GM20000 (cell line): Measurements from ENCODE around the gene DIDO1.

ENCODE experiments used
- DNase-seq: peaks from one replicate; pipeline ENCODE4 v3.0.0; 2012; ENCODE audit warnings: low spot score
- CTCF ChIP-seq: IDR thresholded peaks from 2 replicates; pipeline ENCODE4 v1.5.1; 2012; ENCODE audit warnings: mild to moderate bottlenecking, control low read depth; ENCODE audit errors: extremely low read depth, missing control alignments

The DIDO1 gene

GRCh38 chr20:62910777-62911497 lies 15.4 kb downstream of the DIDO1 start:
- TF ChIP-seq CTCF: no peak

DNA sequence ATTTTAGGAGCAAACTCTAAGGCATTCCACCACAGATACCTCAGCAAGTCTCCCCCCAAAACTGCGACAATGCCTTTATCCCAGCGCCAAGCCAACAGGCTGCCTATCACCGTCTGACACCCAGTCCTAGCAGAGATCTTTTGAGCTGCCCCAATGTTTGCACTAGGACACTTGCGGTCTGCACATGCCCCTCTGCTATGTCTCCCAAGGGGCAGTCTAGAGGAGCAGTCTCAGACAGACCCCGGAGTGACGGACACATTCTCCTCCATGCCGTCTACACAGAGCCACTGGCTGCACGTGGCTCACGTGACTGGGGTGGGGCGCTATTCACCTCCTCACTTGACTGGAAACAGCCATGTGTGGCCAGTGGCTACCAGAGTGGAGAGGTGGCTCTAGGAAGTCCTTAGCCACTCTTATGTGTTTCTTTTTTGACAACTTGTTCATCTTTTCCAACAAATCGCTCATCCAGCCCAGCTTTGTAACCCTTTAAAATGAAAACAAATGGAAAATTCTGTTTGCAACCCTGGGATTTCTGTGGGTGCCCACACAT lies 16.0 kb downstream of the DIDO1 start:
- DNase-seq: no peak
- TF ChIP-seq CTCF: no peak

More at GRCh38 chr20:62910777-62911497, 15.4 kb downstream of the DIDO1 start:
- DNase-seq: no peak

DNA sequence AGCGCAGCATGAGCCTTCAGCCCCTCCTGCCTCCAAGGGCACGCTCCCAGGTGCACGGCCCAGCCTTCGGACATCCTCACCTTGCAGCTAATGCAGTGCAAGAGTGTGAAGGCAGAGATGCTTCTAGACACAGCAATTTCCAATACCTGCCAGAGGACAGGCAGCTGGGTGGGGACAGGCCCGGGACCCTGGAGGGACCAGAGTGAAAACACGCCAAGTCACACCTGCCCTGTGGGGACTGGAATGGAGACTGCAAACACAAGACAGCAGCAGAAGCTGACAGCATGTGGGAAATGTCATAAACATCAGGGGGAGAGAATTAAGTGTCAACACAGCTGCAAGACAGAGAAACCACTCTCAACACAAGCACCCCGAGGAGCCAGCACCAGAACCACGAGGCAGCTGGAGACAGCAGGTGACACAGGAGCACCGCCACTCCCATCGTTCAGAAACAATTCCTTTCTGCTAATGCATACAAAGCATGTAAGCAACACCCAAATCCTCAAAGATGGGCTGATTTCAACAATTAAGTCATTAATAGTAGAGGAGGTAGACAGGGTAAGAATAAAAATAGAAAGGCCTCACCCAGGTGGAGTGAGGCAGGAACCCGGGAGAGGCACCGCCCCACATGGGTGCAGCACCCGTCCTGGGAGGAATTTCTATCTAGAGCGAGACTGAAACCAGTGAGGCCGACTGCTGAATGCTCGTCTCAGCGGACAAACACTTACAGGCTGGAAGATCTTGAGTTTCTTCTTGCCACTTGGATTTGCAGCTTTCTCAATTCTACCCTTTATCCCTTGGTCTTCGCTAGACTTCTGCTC lies 17.1 kb downstream of the DIDO1 start:
- no peak for DNase-seq
- TF ChIP-seq CTCF: no peak

DNA sequence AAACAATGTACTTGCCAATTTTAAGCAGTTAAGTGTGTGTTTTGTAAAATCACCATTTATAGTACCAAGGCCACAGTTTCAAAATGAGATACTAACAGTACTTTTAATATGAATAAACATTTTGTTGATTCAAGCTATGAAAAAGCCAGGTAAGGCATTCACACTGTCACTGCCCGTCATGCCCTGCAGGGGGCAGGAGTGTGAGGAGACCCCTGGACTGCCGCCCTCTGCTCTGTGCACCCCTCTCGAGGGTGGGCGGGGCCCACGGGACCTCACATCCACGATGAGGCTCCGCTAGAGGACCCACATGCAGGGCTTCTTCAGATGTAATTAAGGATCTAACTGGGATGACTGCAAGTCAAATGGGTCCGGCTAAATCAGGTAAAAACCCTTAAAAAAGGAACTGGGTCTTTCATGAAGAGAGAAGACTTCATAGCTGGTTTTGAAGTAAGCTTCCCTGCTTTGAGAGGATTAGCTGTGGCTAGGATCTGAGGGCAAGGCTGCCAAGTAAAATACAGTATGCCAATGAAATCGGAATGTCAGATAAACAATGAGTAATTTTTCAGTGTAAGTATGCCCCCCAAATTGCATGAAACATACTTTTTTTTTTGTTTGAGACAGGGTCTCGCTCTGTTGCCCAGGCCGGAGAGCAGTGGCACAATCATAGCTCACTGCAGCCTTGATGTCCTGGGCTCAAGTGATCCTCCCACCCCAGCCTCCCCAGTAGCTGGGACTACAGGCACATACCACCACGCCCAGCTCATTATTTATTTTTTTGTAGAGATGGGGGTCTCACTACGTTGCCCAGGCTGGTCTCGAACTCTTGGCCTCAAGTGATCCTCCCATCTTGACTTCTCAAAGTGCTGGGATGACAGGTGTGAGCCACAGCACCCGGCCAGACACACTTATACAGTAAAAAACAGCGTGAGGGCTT lies 18.7 kb downstream of the DIDO1 start:
- no peak for TF ChIP-seq CTCF
- DNase-seq: no peak

- TF ChIP-seq CTCF: no peak
- no peak for DNase-seq
These were observed 19.5 kb downstream of the DIDO1 start for GRCh38 chr20:62906647-62907375.

- TF ChIP-seq CTCF: no peak
These were observed 20.1 kb downstream of the DIDO1 start for GRCh38 chr20:62906209-62906608.

More at GRCh38 chr20:62906209-62906608, 20.1 kb downstream of the DIDO1 start:
- no peak for DNase-seq
